SH-SY5Y (cell line): ENCODE results near the gene OR1I1.

Experiments
- GATA2 ChIP-seq: IDR thresholded peaks from 2 replicates; pipeline ENCODE4 v1.6.1; 2011; ENCODE audit warnings: mild to moderate bottlenecking, low read depth, low read length
- GATA3 ChIP-seq: IDR thresholded peaks from 2 replicates; pipeline ENCODE4 v1.6.1; 2011; ENCODE audit warnings: low read depth, mild to moderate bottlenecking, low read length, moderate library complexity

- TF ChIP-seq GATA2 (no peak), GATA3 (no peak)
These were observed 34.3 kb upstream of the OR1I1 start for GRCh38 chr19:15047680-15048079.
